ENCODE measurements around the gene EDNRA. TPM values are rescaled to one million over a fixed set of nuclear protein-coding genes. Genes with fewer than 3 reads are reported as not detected.

The EDNRA gene
- total RNA-seq, 2 donors from 2014 or later, result not detected

DNA sequence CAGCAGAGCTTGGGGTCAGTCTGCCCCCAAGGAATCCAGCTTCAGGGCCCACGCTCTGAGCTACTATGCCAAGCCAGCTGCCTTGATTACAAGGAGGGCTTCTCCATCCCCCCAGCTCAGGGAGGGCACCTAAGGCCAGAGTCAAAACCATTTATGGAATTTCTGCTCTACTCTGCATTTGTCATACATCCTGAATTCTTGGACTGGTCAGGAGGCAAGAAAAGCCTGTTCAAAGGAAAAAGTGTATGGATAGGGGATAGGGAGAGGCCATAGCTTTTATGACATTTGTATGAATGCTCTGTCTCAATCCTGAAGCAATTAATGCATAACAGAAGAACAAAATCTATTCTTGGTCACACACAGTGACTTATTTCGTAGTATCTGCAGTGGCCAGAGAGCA, 32.2 kb downstream of the EDNRA start:
- peak in 1 of 2 donors; percentile 36 for ATAC-seq
- Mint-ChIP-seq H3K36me3 (no peaks in the 10 kb centered on the region), H3K9me3 (no peaks in the 10 kb centered on the region)

DNA sequence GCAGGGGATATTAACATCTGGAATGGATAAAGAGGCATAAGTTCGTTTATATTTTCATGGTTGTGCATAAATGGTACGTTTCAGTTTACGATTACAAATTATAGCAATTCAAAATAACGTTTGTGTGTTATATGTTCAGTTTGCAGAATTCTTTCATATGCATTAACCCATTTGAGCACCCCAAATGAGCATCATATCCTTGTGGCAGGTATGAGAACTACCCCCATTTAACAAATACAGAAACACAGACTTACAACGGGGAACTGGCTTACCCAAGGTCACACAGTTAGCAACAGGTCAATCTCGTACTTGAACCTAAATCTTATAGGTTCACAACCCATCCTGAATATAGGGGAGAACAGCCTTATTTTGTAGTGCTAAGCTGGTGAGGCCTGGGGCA, 33.1 kb downstream of the EDNRA start:
- no peaks in the 10 kb centered on the region for H3K36me3 Mint-ChIP-seq
- peaks cover 14 to 22% of the 10 kb centered on the region in 2 donors for H3K27me3 Mint-ChIP-seq
- ATAC-seq (no peak), DNase-seq (ENCODE audit: low spot score) (no peak)
- H3K4me3 Mint-ChIP-seq, result no peak overlapping the region
- H3K4me1 Mint-ChIP-seq (ENCODE audit: low read depth in 2 of 2), result no peaks in the 10 kb centered on the region
- H3K27ac Mint-ChIP-seq, result no peak overlapping the region
- no peaks in the 10 kb centered on the region for H3K9me3 Mint-ChIP-seq

More for the DNA sequence above, 32.2 kb downstream of the EDNRA start:
- no peak overlapping the region for H3K4me3 Mint-ChIP-seq
- no peak overlapping the region for H3K27ac Mint-ChIP-seq
- peaks cover 14 to 22% of the 10 kb centered on the region in 2 donors for H3K27me3 Mint-ChIP-seq
- DNase-seq (ENCODE audit: low spot score), result no peak
- no peaks in the 10 kb centered on the region for H3K4me1 Mint-ChIP-seq (ENCODE audit: low read depth in 2 of 2)

DNA sequence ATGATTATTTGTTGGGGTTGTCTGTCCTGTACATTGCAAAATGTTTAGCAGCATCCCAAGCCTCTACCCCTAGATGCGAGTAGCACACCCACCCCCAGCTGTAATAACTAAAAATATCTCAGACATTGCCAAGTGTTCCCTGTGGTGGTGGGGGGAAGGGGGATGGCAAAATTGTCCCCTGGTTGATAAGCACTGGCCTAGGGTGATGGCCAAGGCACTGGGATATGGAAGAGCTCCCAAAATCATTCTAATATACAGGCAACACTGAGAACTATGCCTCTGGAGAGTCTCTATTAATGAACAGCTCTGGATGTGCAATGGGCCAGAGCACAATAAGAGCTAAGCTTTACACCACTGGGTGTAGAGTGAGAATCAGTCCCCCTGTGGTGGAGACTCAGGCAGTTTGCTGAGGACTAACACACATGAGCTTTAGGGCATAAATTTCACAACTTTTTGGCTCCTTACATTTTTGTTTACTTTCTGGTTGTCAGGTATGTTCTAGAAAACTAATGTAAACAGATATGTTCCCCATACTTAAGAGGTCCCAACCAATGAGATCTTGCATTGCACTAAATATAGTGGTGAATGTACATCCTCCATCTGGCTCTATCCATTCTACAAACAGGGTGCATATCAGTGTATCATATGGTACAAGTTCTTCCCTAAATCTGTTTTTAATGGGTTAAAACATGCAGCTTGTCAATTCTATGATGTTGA, 34.5 kb downstream of the EDNRA start:
- H3K4me1 Mint-ChIP-seq (ENCODE audit: low read depth in 2 of 2), result no peaks in the 10 kb centered on the region
- no peak for DNase-seq (ENCODE audit: low spot score)
- H3K36me3 Mint-ChIP-seq, result no peaks in the 10 kb centered on the region
- no peaks in the 10 kb centered on the region for H3K9me3 Mint-ChIP-seq
- peak in 1 of 2 donors; percentile 15 for ATAC-seq
- no peak overlapping the region for H3K27ac Mint-ChIP-seq
- no peak overlapping the region for H3K4me3 Mint-ChIP-seq
- peaks cover 17 to 29% of the 10 kb centered on the region in 2 donors for H3K27me3 Mint-ChIP-seq

DNA sequence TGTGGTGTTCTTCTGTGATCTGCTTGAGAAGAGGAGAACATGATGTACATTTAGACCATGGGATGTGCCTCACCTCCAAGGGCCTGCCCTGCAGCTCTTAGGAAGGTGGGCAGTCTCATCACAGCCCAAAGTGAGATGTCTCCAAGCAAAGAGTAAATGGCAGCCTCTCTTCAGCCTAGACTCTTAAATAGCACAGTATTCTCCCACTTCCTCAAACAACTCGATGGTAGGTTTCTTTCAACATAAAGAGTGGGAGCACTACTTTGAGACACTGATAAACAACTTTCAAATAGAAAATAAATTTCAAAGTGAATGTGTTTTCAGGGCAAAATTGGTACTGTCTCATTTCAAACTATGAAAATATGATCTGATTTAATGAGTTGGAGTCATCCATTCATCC, 35.2 kb downstream of the EDNRA start:
- DNase-seq (ENCODE audit: low spot score) (no peak), ATAC-seq (no peak)
- H3K36me3 Mint-ChIP-seq, result no peaks in the 10 kb centered on the region
- no peaks in the 10 kb centered on the region for H3K9me3 Mint-ChIP-seq
- H3K4me3 Mint-ChIP-seq, result no peak overlapping the region
- peaks cover 17 to 27% of the 10 kb centered on the region in 2 donors for H3K27me3 Mint-ChIP-seq
- no peak overlapping the region for H3K27ac Mint-ChIP-seq
- no peaks in the 10 kb centered on the region for H3K4me1 Mint-ChIP-seq (ENCODE audit: low read depth in 2 of 2)

DNA sequence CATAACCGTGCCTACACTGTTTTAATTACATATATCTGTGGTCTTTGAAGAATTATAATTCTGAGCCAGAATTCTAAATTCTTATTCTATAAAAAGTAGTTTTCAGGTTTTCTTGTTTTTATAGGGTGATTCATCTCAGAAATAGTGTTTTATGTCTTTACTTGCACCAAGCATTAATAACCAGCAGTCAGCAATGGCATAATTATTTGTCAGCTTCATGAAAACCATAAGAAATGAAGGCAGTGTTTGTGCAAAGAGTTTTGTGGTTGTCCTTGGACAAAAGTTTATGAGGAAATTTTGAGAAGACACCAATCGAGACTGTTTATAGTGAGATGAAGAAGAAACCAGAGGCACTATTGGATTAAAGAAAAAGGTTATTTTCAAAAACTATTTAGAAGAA, 37.2 kb downstream of the EDNRA start:
- no peaks in the 10 kb centered on the region for H3K9me3 Mint-ChIP-seq
- no peak for DNase-seq (ENCODE audit: low spot score)
- peaks cover 8 to 9% of the 10 kb centered on the region in 2 donors for H3K27me3 Mint-ChIP-seq
- no peak overlapping the region for H3K27ac Mint-ChIP-seq
- H3K4me1 Mint-ChIP-seq (ENCODE audit: low read depth in 2 of 2), result no peaks in the 10 kb centered on the region
- no peak for ATAC-seq
- H3K4me3 Mint-ChIP-seq, result no peak overlapping the region
- no peaks in the 10 kb centered on the region for H3K36me3 Mint-ChIP-seq

DNA sequence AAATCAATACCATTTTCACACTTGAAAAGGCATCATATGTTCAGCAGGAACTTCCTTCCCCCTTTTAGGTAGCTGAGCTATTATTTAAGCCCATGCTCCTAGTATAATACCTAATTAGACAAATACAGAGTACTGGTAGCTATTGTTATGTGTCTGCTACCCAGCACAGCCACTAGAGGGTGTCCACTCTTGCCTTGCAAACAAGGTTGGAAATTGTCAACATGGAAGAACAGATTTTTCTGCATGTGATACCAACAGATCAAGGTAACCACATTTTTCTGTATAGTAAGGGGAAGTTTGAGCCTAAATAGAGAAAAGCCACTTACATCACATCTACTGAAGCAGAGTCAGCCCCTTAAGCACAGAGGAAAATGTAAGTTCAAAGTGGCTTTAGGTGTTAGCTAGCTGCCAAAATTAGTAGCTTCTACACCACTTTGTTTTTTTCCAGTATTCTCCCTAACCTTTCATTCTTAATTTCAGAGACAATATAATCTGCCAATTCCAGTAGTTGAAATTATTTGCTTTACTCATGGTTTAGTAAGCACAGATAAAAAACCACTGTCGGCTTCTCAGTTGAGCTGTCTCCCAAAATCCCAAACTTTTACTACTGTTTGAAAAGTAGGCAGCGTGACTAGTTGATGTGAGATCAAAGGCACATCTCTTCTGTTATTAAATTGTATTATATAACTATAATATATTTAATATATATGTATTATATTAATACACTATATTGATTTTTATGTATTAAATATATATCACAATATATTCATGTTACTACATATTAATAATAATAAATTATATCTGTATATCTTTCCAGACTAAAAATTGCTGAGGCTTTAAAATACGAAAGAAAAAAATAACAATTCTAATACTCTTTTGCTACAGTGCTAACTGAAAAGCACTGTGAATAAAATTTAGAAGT, 38.2 kb downstream of the EDNRA start:
- Mint-ChIP-seq H3K9me3 (no peaks in the 10 kb centered on the region), H3K27ac (no peak overlapping the region), H3K27me3 (peaks cover 6 to 9% of the 10 kb centered on the region in 2 donors), H3K36me3 (no peaks in the 10 kb centered on the region), H3K4me1 (ENCODE audit: low read depth in 2 of 2) (no peaks in the 10 kb centered on the region), H3K4me3 (no peak overlapping the region)
- ATAC-seq, result peak in 1 of 2 donors; percentile 44
- DNase-seq (ENCODE audit: low spot score), result no peak

DNA sequence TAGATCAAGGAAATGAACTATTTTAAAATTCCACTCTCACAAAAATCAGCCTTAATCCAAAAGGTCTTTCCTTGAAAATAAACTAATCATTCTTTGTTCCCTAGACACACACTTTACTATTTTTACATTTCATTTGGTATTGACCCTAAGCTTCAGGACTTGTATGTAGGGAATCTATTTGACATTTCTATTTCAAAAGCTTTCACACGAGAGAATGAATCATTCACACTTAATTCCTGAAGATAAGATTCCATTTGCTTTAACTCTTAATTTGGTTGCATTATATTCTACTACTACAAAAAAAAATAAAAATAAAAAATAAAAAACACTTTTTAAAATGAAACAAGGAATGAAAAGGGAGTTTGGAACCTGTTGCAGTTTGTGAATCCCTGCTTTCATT, 43.7 kb downstream of the EDNRA start:
- no peak for ATAC-seq
- H3K9me3 Mint-ChIP-seq, result no peaks in the 10 kb centered on the region
- H3K27me3 Mint-ChIP-seq, result peaks cover 24 to 30% of the 10 kb centered on the region in 2 donors
- H3K4me1 Mint-ChIP-seq (ENCODE audit: low read depth in 2 of 2), result no peaks in the 10 kb centered on the region
- H3K36me3 Mint-ChIP-seq, result no peaks in the 10 kb centered on the region
- no peak overlapping the region for H3K27ac Mint-ChIP-seq
- DNase-seq (ENCODE audit: low spot score), result no peak
- H3K4me3 Mint-ChIP-seq, result no peak overlapping the region

DNA sequence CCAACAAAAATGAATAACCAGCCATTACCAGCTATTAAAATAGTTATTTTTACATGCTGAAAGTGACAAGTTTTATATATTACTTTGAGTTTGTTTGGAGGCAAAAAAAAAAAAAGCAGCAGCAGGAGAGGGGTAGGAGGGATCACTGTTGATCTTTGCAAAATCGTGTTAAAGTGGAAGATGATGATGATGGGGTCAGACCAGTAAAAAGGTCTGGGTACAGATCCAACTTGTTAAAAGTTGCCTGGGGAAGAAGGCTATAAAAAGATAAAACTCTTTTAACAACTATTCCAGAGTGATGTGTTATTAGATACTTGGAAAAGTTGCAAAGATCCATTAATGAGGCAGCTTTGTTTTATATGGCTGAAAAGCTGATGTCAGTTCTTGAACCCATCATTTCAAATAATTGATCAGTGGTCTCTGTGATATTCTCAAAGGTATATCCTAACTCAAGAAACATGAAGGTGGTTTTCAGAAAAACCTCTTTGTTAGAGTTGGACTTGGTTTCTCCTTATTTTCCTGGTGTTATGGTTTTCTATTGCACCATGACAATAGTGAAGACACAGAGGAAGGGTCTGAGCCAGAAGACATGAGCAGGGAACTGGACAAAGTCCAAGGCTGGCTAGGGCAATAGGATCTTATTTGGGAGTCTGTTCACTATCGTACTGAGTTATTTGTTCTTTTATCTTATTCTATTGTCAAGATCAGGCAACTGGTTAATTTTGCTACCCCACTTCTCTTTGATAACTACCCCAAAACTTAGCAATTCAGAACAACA, 44.8 kb downstream of the EDNRA start:
- Mint-ChIP-seq H3K4me3 (no peak overlapping the region), H3K4me1 (ENCODE audit: low read depth in 2 of 2) (no peaks in the 10 kb centered on the region), H3K9me3 (no peaks in the 10 kb centered on the region), H3K27ac (no peak overlapping the region), H3K36me3 (no peaks in the 10 kb centered on the region), H3K27me3 (peaks cover 21 to 27% of the 10 kb centered on the region in 2 donors)
- ATAC-seq (no peak), DNase-seq (ENCODE audit: low spot score) (no peak)

DNA sequence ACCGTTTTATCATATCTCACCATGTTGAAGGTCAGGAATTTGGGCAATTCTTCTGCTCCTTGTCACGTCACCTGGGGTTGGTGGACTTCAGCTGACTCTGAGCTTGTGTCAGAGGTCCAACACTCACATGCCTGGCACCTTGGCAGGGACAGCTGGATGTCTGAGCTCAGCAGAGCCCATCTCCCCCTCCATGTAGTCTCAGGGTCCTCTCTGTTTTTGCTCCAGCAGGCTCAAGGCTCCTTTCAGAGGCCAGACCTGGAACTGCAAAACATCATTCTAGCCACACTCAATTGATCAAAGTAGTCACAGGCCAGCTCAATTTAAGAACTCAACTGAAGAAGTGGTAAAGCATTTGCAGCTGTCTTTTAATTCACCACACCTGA, 45.4 kb downstream of the EDNRA start:
- DNase-seq (ENCODE audit: low spot score) (no peak), ATAC-seq (no peak)
- H3K4me1 Mint-ChIP-seq (ENCODE audit: low read depth in 2 of 2), result no peaks in the 10 kb centered on the region
- H3K27me3 Mint-ChIP-seq, result peaks cover 24 to 31% of the 10 kb centered on the region in 2 donors
- H3K36me3 Mint-ChIP-seq, result no peaks in the 10 kb centered on the region
- no peaks in the 10 kb centered on the region for H3K9me3 Mint-ChIP-seq
- H3K27ac Mint-ChIP-seq, result no peak overlapping the region
- H3K4me3 Mint-ChIP-seq, result no peak overlapping the region

DNA sequence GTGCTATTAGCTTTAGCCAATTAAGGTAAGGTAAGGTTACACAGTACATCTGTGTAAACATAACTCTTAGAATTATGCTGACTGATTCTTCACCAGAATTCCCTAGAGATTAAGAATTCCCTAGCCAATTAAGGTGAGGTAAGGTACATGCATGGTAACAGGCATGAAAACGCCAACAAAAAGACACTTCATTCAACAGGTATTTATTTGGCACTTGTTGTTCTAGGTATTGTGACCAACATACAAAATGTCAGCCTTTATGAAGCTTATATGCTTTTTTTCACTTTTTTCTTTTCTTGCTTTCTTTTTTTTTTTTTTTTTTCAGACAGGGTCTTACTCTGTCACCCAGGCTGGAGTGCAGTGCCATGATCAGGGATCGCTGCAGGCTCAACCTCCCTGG, 47.2 kb downstream of the EDNRA start:
- no peaks in the 10 kb centered on the region for H3K36me3 Mint-ChIP-seq

DNA sequence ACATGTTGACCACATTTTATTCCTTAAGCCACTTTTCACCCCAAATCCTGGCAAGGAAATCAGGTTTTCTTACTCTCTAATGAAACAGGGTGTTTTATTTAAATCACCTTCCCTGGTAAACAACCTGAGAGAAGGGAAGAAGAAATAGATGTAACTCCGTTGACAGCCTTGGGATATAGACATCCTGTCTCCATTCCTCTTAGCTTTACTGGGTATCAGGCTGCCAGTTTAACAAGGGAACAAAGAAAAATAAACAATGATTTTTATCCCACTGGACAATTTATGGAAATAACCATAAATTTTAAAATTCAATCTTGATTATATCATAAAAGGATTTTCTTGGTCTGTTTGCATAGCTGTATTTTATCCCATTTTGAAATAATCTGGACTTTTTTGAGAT, 49.2 kb downstream of the EDNRA start:
- H3K27ac Mint-ChIP-seq, result no peak overlapping the region
- no peak for ATAC-seq

More for the DNA sequence above, 47.2 kb downstream of the EDNRA start:
- Mint-ChIP-seq H3K27ac (no peak overlapping the region), H3K4me3 (no peak overlapping the region), H3K27me3 (peaks cover 25 to 31% of the 10 kb centered on the region in 2 donors), H3K9me3 (no peaks in the 10 kb centered on the region), H3K4me1 (ENCODE audit: low read depth in 2 of 2) (no peaks in the 10 kb centered on the region)
- ATAC-seq (no peak), DNase-seq (ENCODE audit: low spot score) (no peak)

DNA sequence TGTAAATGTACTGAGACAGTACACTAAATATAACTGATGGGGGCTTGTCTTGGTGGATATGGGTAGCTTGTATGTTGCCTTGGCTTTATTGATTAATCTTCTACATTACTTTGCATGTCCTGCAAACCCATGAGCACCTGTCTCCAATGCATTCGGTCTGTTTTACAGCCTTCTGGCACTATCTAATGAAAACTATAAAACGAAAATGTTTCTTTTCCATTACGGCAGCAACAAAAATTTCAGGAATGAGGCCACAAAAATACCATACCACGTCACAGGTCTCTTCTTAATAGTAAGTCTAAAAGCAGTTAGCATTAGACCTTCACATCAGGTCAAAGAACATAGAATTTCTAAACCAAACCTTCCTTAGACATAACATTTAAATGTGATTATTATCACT, 49.8 kb downstream of the EDNRA start:
- no peaks in the 10 kb centered on the region for H3K9me3 Mint-ChIP-seq
- no peaks in the 10 kb centered on the region for H3K36me3 Mint-ChIP-seq
- no peak for DNase-seq (ENCODE audit: low spot score)
- H3K4me3 Mint-ChIP-seq, result no peak overlapping the region
- H3K27me3 Mint-ChIP-seq, result peaks cover 22 to 29% of the 10 kb centered on the region in 2 donors
- H3K27ac Mint-ChIP-seq, result no peak overlapping the region
- H3K4me1 Mint-ChIP-seq (ENCODE audit: low read depth in 2 of 2), result no peaks in the 10 kb centered on the region
- no peak for ATAC-seq

More for the DNA sequence above, 49.2 kb downstream of the EDNRA start:
- no peaks in the 10 kb centered on the region for H3K9me3 Mint-ChIP-seq
- DNase-seq (ENCODE audit: low spot score), result no peak
- H3K36me3 Mint-ChIP-seq, result no peaks in the 10 kb centered on the region
- H3K27me3 Mint-ChIP-seq, result peaks cover 26 to 35% of the 10 kb centered on the region in 2 donors
- no peak overlapping the region for H3K4me3 Mint-ChIP-seq
- no peaks in the 10 kb centered on the region for H3K4me1 Mint-ChIP-seq (ENCODE audit: low read depth in 2 of 2)

DNA sequence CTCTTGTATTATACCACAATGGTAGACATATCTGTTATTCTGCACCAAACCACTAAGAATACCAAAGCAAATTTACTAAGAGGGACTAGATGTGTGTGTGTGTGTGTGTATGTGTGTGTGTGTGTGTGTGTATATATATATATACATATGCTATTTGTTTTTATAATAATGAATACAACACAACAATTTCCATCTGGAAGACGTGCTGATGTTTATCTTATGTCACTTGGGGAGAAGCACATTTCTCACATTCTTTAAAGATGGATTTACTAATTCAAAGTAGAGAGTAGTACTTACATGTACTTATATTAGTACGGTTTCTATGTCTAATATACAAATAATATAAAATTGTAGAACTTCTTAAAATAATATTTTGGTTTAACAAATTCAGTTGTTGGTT, 52.0 kb downstream of the EDNRA start:
- H3K4me1 Mint-ChIP-seq (ENCODE audit: low read depth in 2 of 2), result no peaks in the 10 kb centered on the region
- no peaks in the 10 kb centered on the region for H3K9me3 Mint-ChIP-seq
- H3K27ac Mint-ChIP-seq, result no peak overlapping the region
- H3K27me3 Mint-ChIP-seq, result peaks cover 20 to 35% of the 10 kb centered on the region in 2 donors
- no peaks in the 10 kb centered on the region for H3K36me3 Mint-ChIP-seq
- no peak for ATAC-seq
- H3K4me3 Mint-ChIP-seq, result no peak overlapping the region
- no peak for DNase-seq (ENCODE audit: low spot score)

Data from natural killer cell treated with Interleukin-12 subunit alpha and Interleukin-12 subunit beta and Interleukin-15 and Interleukin-18, amount 100 ng/mL, for 72 hours (primary cell).